H1 (cell line): ENCODE data around the gene GPR42. TPM values are rescaled to one million over a fixed set of nuclear protein-coding genes. Genes with fewer than 3 reads are reported as not detected.

ENCODE experiments used
- CTCF ChIA-PET: fragments of 300-600 bp; sonication (Branson Sonifier 250); formaldehyde crosslinking; loops from one replicate; lab custom pipeline; 2021; ENCODE audit not compliant: partially characterized antibody; lab: Charles Lee
- POLR2A ChIA-PET: fragments of 300-600 bp; sonication (Branson Sonifier 250); formaldehyde crosslinking; loops from one replicate; lab custom pipeline; 2021; ENCODE audit warnings: inconsistent platforms; ENCODE audit not compliant: partially characterized antibody; lab: Charles Lee
- DNase-seq, 2 experiments: peaks; one replicate each; pipeline versions ENCODE4 v3.0.0 to v3.0.0-alpha.2; 2010 to 2022; ENCODE audit warnings: low spot score in 2 of 2, low read depth in 1 of 2, mixed read lengths in 1 of 2
- FAIRE-seq: peaks from 2 replicates; lab custom pipeline; 2011; peaks lifted over from hg19 to GRCh38; lab: Jason Lieb, UNC
- H2AFZ ChIP-seq: 2 replicates; pipeline ENCODE4 v1.8.1; 2012; ENCODE audit warnings: low read length, inconsistent platforms
- H2AK5ac ChIP-seq: 2 replicates; pipeline ENCODE4 v1.6.1; 2013; ENCODE audit warnings: low read depth, low read length
- H2BK120ac ChIP-seq: replicated peaks from 2 replicates; pipeline ENCODE3; 2013; ENCODE audit warnings: low read depth, low read length, inconsistent platforms
- H2BK12ac ChIP-seq: 2 replicates; pipeline ENCODE4 v1.6.1; 2013; ENCODE audit warnings: low read depth, low read length
- H2BK15ac ChIP-seq: 2 replicates; pipeline ENCODE4 v1.6.1; 2013; ENCODE audit warnings: low read length
- H2BK20ac ChIP-seq: 2 replicates; pipeline ENCODE4 v1.6.1; 2013; ENCODE audit warnings: low read length
- H2BK5ac ChIP-seq: 2 replicates; pipeline ENCODE4 v1.6.1; 2013; ENCODE audit warnings: low read depth, low read length
- H3K14ac ChIP-seq: 2 replicates; pipeline ENCODE4 v1.6.1; 2013; ENCODE audit warnings: inconsistent platforms; ENCODE audit not compliant: insufficient read length
- H3K18ac ChIP-seq: 2 replicates; pipeline ENCODE4 v1.6.1; 2013; ENCODE audit warnings: low read length; ENCODE audit errors: extremely low read depth
- H3K23ac ChIP-seq: 2 replicates; pipeline ENCODE4 v1.6.1; 2013; ENCODE audit warnings: inconsistent platforms; ENCODE audit not compliant: insufficient read length
- H3K23me2 ChIP-seq: 2 replicates; pipeline ENCODE4 v1.6.1; 2013; ENCODE audit warnings: low read depth, low read length
- H3K27ac ChIP-seq: 2 replicates; pipeline ENCODE4 v1.6.1; 2011; ENCODE audit warnings: low read depth, low read length, inconsistent platforms
- H3K27me3 ChIP-seq, 4 experiments: replicated peaks in 1 of 4; 1 replicate in 1 of 4; 2 replicates in 3 of 4; pipeline versions ENCODE4 v1.6.1 to v1.8.1; 2011 to 2013; ENCODE audit warnings: low read length in 3 of 4, mild to moderate bottlenecking in 3 of 4, inconsistent platforms in 2 of 4, mixed read lengths in 2 of 4, moderate library complexity in 1 of 4; ENCODE audit not compliant: control insufficient read depth in 3 of 4, insufficient read depth in 3 of 4; ENCODE audit errors: extremely low read depth in 1 of 4
- H3K36me3 ChIP-seq, 4 experiments: 2 replicates each; pipeline versions ENCODE4 v1.6.1 to v1.8.1; 2011 to 2013; ENCODE audit warnings: mild to moderate bottlenecking in 4 of 4, low read length in 3 of 4, moderate library complexity in 2 of 4, control low read depth in 1 of 4, inconsistent platforms in 1 of 4; ENCODE audit not compliant: insufficient read depth in 4 of 4, control insufficient read depth in 2 of 4
- H3K4ac ChIP-seq: replicated peaks from 2 replicates; pipeline ENCODE3; 2013; ENCODE audit warnings: low read length, low read depth, mixed read lengths, inconsistent platforms; ENCODE audit not compliant: insufficient read length
- H3K4me1 ChIP-seq, 4 experiments: replicated peaks in 1 of 4; 1 replicate in 1 of 4; 2 replicates in 3 of 4; pipeline versions ENCODE4 v1.6.1 to v1.8.1; 2011 to 2013; ENCODE audit warnings: low read length in 3 of 4, inconsistent platforms in 2 of 4, mixed read lengths in 1 of 4; ENCODE audit not compliant: insufficient read depth in 4 of 4, control insufficient read depth in 3 of 4
- H3K4me2 ChIP-seq, 2 experiments: 2 replicates each; pipeline versions ENCODE4 v1.6.1 to v1.8.1; 2011 to 2013; ENCODE audit warnings: low read depth in 2 of 2, low read length in 2 of 2, control low read depth in 1 of 2, inconsistent platforms in 1 of 2, mild to moderate bottlenecking in 1 of 2; ENCODE audit not compliant: insufficient read depth in 1 of 2
- H3K4me3 ChIP-seq, 4 experiments: fragments of 200-600, 300-600 bp in 1 of 4; sonication (generic), shearing (Covaris generic), sonication (Bioruptor Twin) in 1 of 4; 2 replicates each; pipeline versions ENCODE4 v1.5.1 to v1.8.1; 2011 to 2016; ENCODE audit warnings: low read length in 4 of 4, low read depth in 3 of 4, control low read depth in 2 of 4, inconsistent platforms in 2 of 4, mild to moderate bottlenecking in 2 of 4, mixed read lengths in 1 of 4, moderate library complexity in 1 of 4; ENCODE audit not compliant: insufficient read depth in 2 of 4; ENCODE audit errors: extremely low read depth in 1 of 4
- H3K56ac ChIP-seq: replicated peaks from 2 replicates; pipeline ENCODE3; 2013; ENCODE audit warnings: low read depth, mild to moderate bottlenecking, mixed read lengths, low read length, inconsistent platforms; ENCODE audit not compliant: insufficient read length
- H3K79me1 ChIP-seq: 2 replicates; pipeline ENCODE4 v1.6.1; 2013; ENCODE audit warnings: low read depth, low read length, control low read depth
- H3K79me2 ChIP-seq, 2 experiments: 2 replicates each; pipeline versions ENCODE4 v1.6.1 to v1.8.1; 2012 to 2013; ENCODE audit warnings: low read length in 2 of 2, mild to moderate bottlenecking in 2 of 2, inconsistent platforms in 1 of 2; ENCODE audit not compliant: insufficient read depth in 2 of 2, control insufficient read depth in 1 of 2
- H3K9ac ChIP-seq, 4 experiments: replicated peaks in 1 of 4; 1 replicate in 1 of 4; 2 replicates in 3 of 4; pipeline versions ENCODE4 v1.6.1 to v1.8.1; 2011 to 2013; ENCODE audit warnings: low read depth in 3 of 4, low read length in 3 of 4, control low read depth in 2 of 4, mild to moderate bottlenecking in 2 of 4, moderate library complexity in 2 of 4, inconsistent platforms in 1 of 4; ENCODE audit errors: extremely low read depth in 1 of 4
- H3K9me3 ChIP-seq, 2 experiments: 2 replicates each; pipeline versions ENCODE4 v1.6.1 to v1.8.1; 2012 to 2013; ENCODE audit warnings: mild to moderate bottlenecking in 2 of 2, moderate library complexity in 2 of 2, control low read depth in 1 of 2, inconsistent platforms in 1 of 2, low read depth in 1 of 2, low read length in 1 of 2, mixed read lengths in 1 of 2; ENCODE audit not compliant: insufficient read depth in 2 of 2
- H4K20me1 ChIP-seq, 2 experiments: replicated peaks in 1 of 2; 2 replicates each; pipeline versions ENCODE3 to v1.8.1; 2011 to 2013; ENCODE audit warnings: inconsistent platforms in 2 of 2, low read length in 2 of 2, mild to moderate bottlenecking in 1 of 2; ENCODE audit not compliant: insufficient read depth in 2 of 2, control insufficient read depth in 1 of 2
- H4K5ac ChIP-seq: 2 replicates; pipeline ENCODE4 v1.6.1; 2013; ENCODE audit warnings: low read length, low read depth, mixed read lengths, inconsistent platforms; ENCODE audit not compliant: insufficient read length
- H4K8ac ChIP-seq: 2 replicates; pipeline ENCODE4 v1.8.0; 2013; ENCODE audit warnings: mild to moderate bottlenecking, moderate library complexity, low read length, inconsistent platforms; ENCODE audit not compliant: insufficient read depth; ENCODE audit errors: extremely low read depth
- H4K91ac ChIP-seq: replicated peaks from 2 replicates; pipeline ENCODE3; 2013; ENCODE audit warnings: low read length, mixed read lengths, inconsistent platforms; ENCODE audit not compliant: insufficient read length
- BCL11A ChIP-seq, 2 experiments: IDR thresholded peaks; one replicate each; pipeline ENCODE4 v1.6.1; 2011; ENCODE audit warnings: low read depth in 2 of 2, low read length in 2 of 2, mild to moderate bottlenecking in 2 of 2
- CHD1 ChIP-seq: IDR thresholded peaks from 2 replicates; pipeline ENCODE4 v1.6.1; 2012; ENCODE audit warnings: low read depth, low read length, improper control_type of control experiment
- MAFK ChIP-seq: IDR thresholded peaks from 2 replicates; pipeline ENCODE4 v1.6.1; 2012; ENCODE audit warnings: low read depth, mild to moderate bottlenecking, improper control_type of control experiment, low read length
- PHF8 ChIP-seq: fragments of 200-600 bp; sonication (generic); conservative IDR thresholded peaks from 2 replicates; pipeline ENCODE4 v1.7.1; 2012; ENCODE audit warnings: low read depth, mild to moderate bottlenecking, inconsistent platforms, low read length, moderate library complexity
- POLR2AphosphoS5 ChIP-seq: IDR thresholded peaks from 2 replicates; pipeline ENCODE4 v1.6.1; 2011; ENCODE audit warnings: low read depth, low read length
- RNF2 ChIP-seq: fragments of 200-900, 300-1000 bp; sonication (generic); IDR thresholded peaks from 2 replicates; pipeline ENCODE4 v1.7.1; 2016; ENCODE audit warnings: borderline replicate concordance, low read depth, mild to moderate bottlenecking, antibody characterized with exemption, low read length; ENCODE audit not compliant: poor library complexity, severe bottlenecking; ENCODE audit errors: missing control alignments
- SIN3A ChIP-seq, 2 experiments: IDR thresholded peaks in 1 of 2; conservative IDR thresholded peaks in 1 of 2; 2 replicates each; pipeline ENCODE4 v1.6.1; 2011 to 2012; ENCODE audit warnings: low read length in 2 of 2, improper control_type of control experiment in 1 of 2, low read depth in 1 of 2, mild to moderate bottlenecking in 1 of 2
- SP2 ChIP-seq: IDR thresholded peaks from 2 replicates; pipeline ENCODE4 v1.6.1; 2012; ENCODE audit warnings: mild to moderate bottlenecking, low read length, inconsistent platforms
- SRF ChIP-seq: IDR thresholded peaks from 2 replicates; pipeline ENCODE4 v1.6.1; 2011; ENCODE audit warnings: mild to moderate bottlenecking, low read depth, low read length, moderate library complexity
- TAF7 ChIP-seq: optimal IDR thresholded peaks from 2 replicates; pipeline ENCODE3; 2011; ENCODE audit warnings: low read depth, mild to moderate bottlenecking, inconsistent platforms, low read length, moderate library complexity, borderline replicate concordance
- TBP ChIP-seq: IDR thresholded peaks from 2 replicates; pipeline ENCODE4 v1.6.1; 2011; ENCODE audit warnings: low read depth, low read length, improper control_type of control experiment
- TCF12 ChIP-seq: IDR thresholded peaks from 2 replicates; pipeline ENCODE4 v1.6.1; 2011; ENCODE audit warnings: low read depth, mild to moderate bottlenecking, low read length
- TEAD4 ChIP-seq: IDR thresholded peaks from 2 replicates; pipeline ENCODE4 v1.6.1; 2012; ENCODE audit warnings: low read depth, low read length, inconsistent platforms, mixed read lengths
- WGBS, 2 experiments: shearing (Covaris generic) in 1 of 2; methylation state at CpG; one replicate each; pipeline versions ENCODE4 v1.1.6 to v1.1.7; 2013 to 2015; ENCODE audit warnings: low lambda C conversion rate in 2 of 2, mixed read lengths in 2 of 2, inconsistent platforms in 1 of 2, low coverage in 1 of 2, missing lambda C conversion rate in 1 of 2; ENCODE audit not compliant: insufficient replicate concordance in 2 of 2, insufficient coverage in 1 of 2, insufficient read length in 1 of 2; ENCODE audit errors: extremely low coverage in 1 of 2, missing lambda C conversion rate in 1 of 2; 5-methylcytosine and 5-hydroxymethylcytosine counted together
- polyA plus RNA-seq, 7 experiments: library from polyadenylated mRNA; depleted of rRNA in 3 of 7; stranded (reverse) in 5 of 7; unstranded in 2 of 7; fragments of >200 nt in 5 of 7; fragments of 200-250 nt in 2 of 7; gene quantifications; 1 replicate in 5 of 7; 2 replicates in 1 of 7; 4 replicates in 1 of 7; pipeline versions ENCODE4 v1.2.1 to v1.2.3, GENCODE V29; 2011 to 2013; ENCODE audit warnings: missing spikeins in 2 of 7, mixed read lengths in 2 of 7
- total RNA-seq: library from RNA; stranded (reverse); fragmentation: NEBNext Ultra II Directional; extraction: Animal tissue kit (Norgen Biotek cat#: 25700); gene quantifications from 2 replicates; pipeline ENCODE4 v1.2.1, GENCODE V29; 2021

GPR42 gene
- total and polyA plus RNA-seq, 2 of the 8 experiments (the other 6 are each of a cell fraction or from before 2014, with no cell fraction given) = not detected

DNA sequence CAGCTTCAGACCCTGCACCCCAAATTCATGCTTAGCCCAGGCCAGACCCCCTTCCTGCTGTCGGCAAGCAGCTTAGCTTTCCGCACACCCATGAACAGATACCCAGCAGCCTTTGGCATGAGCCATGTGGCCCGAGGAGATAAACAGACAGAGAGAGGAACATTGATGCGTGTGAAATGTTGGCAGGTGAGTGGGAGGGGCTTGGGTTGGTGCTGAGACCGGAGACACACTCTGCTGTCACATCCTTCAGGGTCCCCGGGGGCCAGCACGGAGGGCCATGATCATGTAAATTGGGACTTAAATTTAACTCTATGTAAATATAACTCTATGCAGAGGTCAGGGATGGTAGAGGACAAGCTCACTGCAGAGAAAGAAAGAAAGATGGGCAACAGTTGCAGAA is 40.4 kb upstream of the GPR42 start:
- Histone ChIP-seq H3K36me3 (no peaks in the 10 kb centered on the region), H2AFZ (no peak overlapping the region), H3K27ac (no peak overlapping the region), H3K23me2 (no peaks in the 10 kb centered on the region), H2AK5ac (no peak overlapping the region), H3K79me2 (no peaks in the 10 kb centered on the region), H3K9me3 (no peaks in the 10 kb centered on the region), H3K14ac (no peak overlapping the region), H4K5ac (no peak overlapping the region), H3K4ac (no peak overlapping the region), H3K23ac (no peak overlapping the region), H2BK15ac (no peak overlapping the region), H3K27me3 (no peaks in the 10 kb centered on the region), H2BK120ac (no peak overlapping the region), H3K4me1 (no peaks in the 10 kb centered on the region; a peak in 1 of 7 replicates), H2BK20ac (no peak overlapping the region), H4K20me1 (no peaks in the 10 kb centered on the region), H3K9ac (no peak overlapping the region), H3K79me1 (no peaks in the 10 kb centered on the region), H2BK12ac (no peak overlapping the region), H2BK5ac (no peak overlapping the region), H3K18ac (no peak overlapping the region), H3K4me3 (no peak overlapping the region), H4K91ac (no peak overlapping the region), H4K8ac (no peak overlapping the region), H3K4me2 (no peak overlapping the region), H3K56ac (no peak overlapping the region)
- FAIRE-seq (no peak), DNase-seq (no peak)
- TF ChIP-seq SRF (no peak), TCF12 (no peak), TBP (no peak), MAFK (no peak), BCL11A (IDR thresholded peaks at IDR 0.05; ENCODE audit: low read depth in 2 of 2, low read length in 2 of 2) (no peak), SP2 (no peak), PHF8 (no peak), TEAD4 (no peak), SIN3A (conservative IDR thresholded peaks at IDR 0.05 in 1 of 2, IDR thresholded peaks at IDR 0.05 in 1 of 2; ENCODE audit: low read depth in 1 of 2, low read length in 2 of 2) (no peak), POLR2AphosphoS5 (no peak), CHD1 (no peak), TAF7 (no peak), RNF2 (no peak)
- POLR2A ChIA-PET = interaction anchor here (0.6 kb wide), 2 partner anchors 10 to 1334 kb away, joined by 3 to 5 read pairs; no protein-coding TSS in a partner anchor
- 80% methylated on average over 7 of the region's 7 CpGs; no CpG with 5 or more reads in 1 of the 2 experiments for WGBS, 2 experiments
- CTCF ChIA-PET = interaction anchor here (0.7 to 1.0 kb wide), 3 partner anchors 9 to 194 kb away, joined by 3 to 5 read pairs (median 5); no protein-coding TSS in a partner anchor
